Measurements from ENCODE around the gene PRADC1. TPM values are rescaled to one million over a fixed set of nuclear protein-coding genes. Genes with fewer than 3 reads are reported as not detected.

The PRADC1 gene
- total RNA-seq, 1 donor from 2014 or later, result 7.3 TPM

GRCh38 chr2:73259704-73260337, 26.8 kb upstream of the PRADC1 start:
- DNase-seq (ENCODE audit: low spot score in 2 of 2) (no peak), FAIRE-seq (no peak)

- DNase-seq (ENCODE audit: low spot score in 2 of 2), result no peak
- no peak for FAIRE-seq
Observed at GRCh38 chr2:73259276-73259675, 26.2 kb upstream of the PRADC1 start.

DNA sequence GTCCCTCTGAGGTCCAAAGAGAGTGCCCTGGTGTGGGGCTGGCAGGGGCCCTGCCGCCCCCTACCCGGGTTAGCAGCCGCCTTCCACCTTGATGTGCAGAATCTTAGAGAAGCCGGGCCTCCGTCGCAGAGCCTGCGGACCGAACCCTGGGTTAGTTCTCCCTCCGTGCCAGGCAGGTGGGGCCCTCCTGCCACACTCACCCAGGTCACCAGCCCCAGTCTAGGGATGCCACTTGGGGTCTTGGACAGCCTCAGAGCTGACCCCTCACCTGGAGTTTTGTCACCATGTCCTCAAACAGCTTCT, 25.8 kb upstream of the PRADC1 start:
- FAIRE-seq, result no peak
- no peak for DNase-seq (ENCODE audit: low spot score in 2 of 2)

GRCh38 chr2:73258186-73258912, 25.3 kb upstream of the PRADC1 start:
- FAIRE-seq (no peak), DNase-seq (ENCODE audit: low spot score in 2 of 2) (no peak)

GRCh38 chr2:73257425-73258125, 24.5 kb upstream of the PRADC1 start:
- FAIRE-seq (no peak), DNase-seq (ENCODE audit: low spot score in 2 of 2) (no peak)

- DNase-seq (ENCODE audit: low spot score in 2 of 2) (no peak), FAIRE-seq (no peak)
Observed at GRCh38 chr2:73257021-73257420, 24.0 kb upstream of the PRADC1 start.

GRCh38 chr2:73256618-73256922, 23.5 kb upstream of the PRADC1 start:
- DNase-seq (ENCODE audit: low spot score in 2 of 2) (no peak), FAIRE-seq (no peak)

DNA sequence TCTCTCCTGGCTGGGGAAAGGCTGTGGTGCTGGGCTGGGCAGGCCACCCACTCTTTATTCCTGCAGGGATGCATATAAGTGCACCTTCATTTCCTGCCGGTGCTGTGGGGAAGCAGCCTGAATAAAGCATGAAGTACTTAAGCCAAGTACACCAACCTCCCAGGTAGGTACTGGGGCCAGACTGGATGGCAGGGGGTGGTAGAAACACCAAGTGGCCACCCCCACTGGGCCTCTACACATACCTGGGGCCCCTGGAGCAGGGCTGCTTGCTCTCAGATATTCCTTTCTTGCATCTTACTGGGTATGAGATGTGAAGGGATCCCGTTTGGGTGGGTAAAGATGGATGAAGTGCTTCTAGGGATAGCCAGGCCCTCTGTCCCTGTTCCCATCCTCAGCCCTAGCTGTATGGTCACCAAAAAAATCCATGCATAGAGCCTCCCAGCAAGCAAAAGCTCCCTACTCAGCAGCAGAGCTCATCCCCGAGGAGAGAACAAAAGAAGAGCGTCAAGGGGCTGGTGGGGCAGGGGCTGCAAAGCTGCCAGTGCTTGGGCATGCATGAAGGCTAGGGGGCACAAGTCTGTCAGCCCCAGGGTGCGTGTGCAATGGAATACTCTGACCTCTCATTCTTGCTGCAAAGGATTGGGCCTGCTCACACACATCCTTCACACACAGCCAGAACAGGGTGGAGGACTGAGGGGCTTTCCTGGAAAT, 23.0 kb upstream of the PRADC1 start:
- FAIRE-seq, result no peak
- DNase-seq (ENCODE audit: low spot score in 2 of 2), result no peak

- no peak for DNase-seq (ENCODE audit: low spot score in 2 of 2)
- no peak for FAIRE-seq
Observed at GRCh38 chr2:73255007-73255644, 22.1 kb upstream of the PRADC1 start.

- FAIRE-seq (no peak), DNase-seq (ENCODE audit: low spot score in 2 of 2) (no peak)
Observed at GRCh38 chr2:73254343-73255006, 21.4 kb upstream of the PRADC1 start.

- FAIRE-seq, result no peak
- DNase-seq (ENCODE audit: low spot score in 2 of 2), result no peak
Observed at GRCh38 chr2:73253901-73254300, 20.9 kb upstream of the PRADC1 start.

DNA sequence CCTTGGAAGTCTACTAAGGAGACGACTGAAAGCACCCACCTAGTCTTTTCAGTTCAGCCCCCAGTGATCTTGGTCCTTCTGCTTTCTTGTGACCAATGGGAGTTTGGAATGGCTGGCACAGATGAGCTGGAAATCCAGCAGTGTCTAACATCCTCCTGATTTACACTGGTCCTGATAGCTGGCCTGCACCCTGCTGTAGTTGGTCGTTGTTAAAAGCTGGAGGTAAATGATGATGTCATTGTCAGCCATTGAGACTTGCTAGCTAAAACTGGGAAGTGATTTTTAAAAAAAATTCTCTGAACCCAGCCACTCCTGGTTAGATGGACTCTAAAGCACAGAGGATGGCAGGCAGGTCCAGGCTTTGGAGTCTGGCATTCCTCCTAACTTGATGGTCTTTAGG, 20.4 kb upstream of the PRADC1 start:
- FAIRE-seq (no peak), DNase-seq (ENCODE audit: low spot score in 2 of 2) (no peak)

DNA sequence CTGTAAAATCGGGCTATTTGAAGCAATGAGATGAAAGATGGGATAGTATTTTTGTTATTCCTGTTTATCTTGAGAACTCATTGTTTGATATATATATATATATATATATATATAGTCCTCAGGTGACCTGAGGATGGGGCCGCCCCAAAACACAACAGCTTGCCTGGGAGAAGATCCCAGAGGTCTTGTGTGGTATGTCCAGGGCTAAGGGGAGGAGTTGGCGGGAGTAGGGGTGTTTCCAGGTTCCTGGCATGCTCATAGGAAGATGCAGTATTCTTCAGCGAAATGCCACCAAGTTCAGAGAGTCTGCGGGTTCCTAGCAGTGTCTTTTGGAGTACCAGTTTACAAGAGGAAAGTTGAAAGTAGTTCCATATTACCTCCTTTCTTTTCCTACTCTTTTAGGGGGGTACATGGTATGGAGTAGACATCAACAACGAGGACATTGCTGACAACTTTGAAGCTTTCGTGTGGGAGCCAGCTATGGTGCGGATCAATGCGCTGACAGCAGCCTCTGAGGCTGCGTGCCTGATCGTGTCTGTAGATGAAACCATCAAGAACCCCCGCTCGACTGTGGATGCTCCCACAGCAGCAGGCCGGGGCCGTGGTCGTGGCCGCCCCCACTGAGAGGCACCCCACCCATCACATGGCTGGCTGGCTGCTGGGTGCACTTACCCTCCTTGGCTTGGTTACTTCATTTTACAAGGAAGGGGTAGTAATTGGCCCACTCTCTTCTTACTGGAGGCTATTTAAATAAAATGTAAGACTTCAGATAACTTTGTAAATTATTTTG, 19.4 kb upstream of the PRADC1 start:
- DNase-seq (ENCODE audit: low spot score in 2 of 2) (no peak), FAIRE-seq (no peak)

DNA sequence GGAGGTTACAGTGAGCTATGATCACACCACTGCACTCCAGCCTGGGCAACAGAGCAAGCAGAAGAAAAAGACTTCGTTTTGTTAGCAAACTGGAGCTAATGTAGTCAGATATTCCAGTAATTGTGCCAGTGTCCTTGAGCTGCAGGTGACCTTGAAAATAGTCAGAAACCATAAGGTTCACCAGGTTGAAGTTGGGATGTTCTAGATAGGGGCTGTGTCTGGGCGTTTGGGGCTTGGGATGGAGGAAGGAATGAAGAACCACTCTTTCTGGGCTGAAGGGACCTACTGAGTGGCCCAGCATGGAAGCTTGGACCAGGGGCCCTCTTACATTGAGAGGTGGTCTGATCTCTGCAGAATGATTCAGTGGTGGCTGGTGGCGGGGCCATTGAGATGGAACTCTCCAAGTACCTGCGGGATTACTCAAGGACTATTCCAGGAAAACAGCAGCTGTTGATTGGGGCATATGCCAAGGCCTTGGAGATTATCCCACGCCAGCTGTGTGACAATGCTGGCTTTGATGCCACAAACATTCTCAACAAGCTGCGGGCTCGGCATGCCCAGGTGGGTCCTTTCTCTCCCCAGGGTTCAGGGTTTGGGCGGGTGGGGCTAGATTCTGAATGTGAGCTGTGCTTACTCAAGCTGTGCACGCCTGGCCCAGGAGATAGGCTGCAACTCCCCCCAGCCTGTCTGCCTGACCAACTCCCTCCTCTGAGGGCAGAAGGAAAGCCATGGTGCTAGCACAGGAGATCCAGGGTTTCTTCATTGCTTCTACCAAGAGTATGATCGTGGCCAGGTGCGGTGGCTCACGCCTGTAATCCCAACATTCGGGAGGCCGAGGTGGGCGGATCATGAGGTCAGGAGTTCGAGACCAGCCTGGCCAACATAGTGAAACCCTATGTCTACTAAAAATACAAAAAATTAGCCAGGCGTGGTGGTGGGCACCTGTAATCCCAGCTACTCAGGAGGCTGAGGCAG, 18.1 kb upstream of the PRADC1 start:
- FAIRE-seq (no peak), DNase-seq (ENCODE audit: low spot score in 2 of 2) (no peak)

GRCh38 chr2:73249636-73250035, 16.6 kb upstream of the PRADC1 start:
- DNase-seq (ENCODE audit: low spot score in 2 of 2) (no peak), FAIRE-seq (no peak)

DNA sequence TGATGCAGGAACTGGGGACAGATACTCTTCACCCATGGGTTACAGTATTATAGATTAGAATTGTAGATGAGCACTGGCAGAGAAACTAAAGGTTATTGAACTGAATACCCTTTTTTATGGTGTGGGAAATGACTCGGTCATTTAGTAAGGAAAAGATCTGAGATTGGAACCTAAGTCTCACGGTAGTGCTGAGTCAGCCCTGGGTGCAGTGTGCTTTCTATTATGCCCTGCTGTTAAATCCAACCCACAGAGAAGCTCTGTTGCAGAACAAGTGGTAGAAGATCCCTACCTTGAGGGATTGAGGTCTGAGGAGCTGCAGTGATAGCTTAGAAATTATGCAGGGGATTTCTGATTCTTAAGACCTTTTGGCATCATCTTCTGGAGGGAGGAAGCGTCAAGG, 13.8 kb upstream of the PRADC1 start:
- FAIRE-seq (no peak), DNase-seq (ENCODE audit: low spot score in 2 of 2) (no peak)

- no peak for FAIRE-seq
Observed at GRCh38 chr2:73244580-73244979, 11.5 kb upstream of the PRADC1 start.

DNA sequence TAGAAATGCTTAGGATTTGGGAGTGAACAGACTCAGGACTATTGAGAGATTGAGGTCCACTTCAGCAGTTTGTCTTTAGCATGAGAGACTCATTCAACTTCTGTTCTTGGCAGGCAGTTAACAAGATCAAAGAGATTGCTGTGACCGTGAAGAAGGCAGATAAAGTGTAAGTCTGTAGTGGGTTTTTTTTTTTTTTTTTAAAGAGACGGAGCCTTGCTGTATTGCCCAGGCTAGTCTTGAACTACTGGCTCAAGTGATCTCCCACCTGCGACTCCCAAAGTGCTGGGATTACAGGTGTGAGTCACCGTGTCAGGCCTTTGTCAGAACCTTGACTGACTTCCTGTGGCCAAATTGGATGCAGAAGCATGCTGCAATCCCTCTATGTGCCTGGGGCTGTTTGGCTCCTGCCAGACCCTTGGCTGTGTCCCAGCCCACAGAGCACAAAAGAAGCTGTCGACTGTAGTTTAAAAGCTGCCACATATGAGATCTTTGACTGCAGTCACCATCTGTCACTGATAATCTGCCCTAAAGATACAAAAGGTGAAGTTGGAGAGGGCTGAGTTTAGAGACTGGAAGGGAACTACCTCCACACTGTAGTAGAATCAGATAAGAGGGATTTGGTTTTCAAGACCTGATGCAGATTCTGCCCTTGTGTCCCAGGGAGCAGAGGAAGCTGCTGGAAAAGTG, 11.0 kb upstream of the PRADC1 start:
- DNase-seq (ENCODE audit: low spot score in 2 of 2), result no peak
- FAIRE-seq, result no peak

More at GRCh38 chr2:73244580-73244979, 11.5 kb upstream of the PRADC1 start:
- DNase-seq (ENCODE audit: low spot score in 2 of 2), result no peak
